OCI-LY7 (cell line): ENCODE data around the gene GNAL. TPM values are rescaled to one million over a fixed set of nuclear protein-coding genes. Genes with fewer than 3 reads are reported as not detected.

ENCODE experiments used
- BruUV-seq: library from RNA; stranded (reverse); fragments of 400-500 nt; replicated peaks from 2 replicates; lab custom pipeline; 2021; lab: Mats Ljungman, UMichigan
- CTCF ChIA-PET: fragments of 300-600 bp; sonication (Branson Sonifier 250); formaldehyde crosslinking; loops from one replicate; lab custom pipeline; 2022; ENCODE audit warnings: antibody characterized with exemption; ENCODE audit not compliant: unreplicated experiment; lab: Charles Lee
- POLR2A ChIA-PET: fragments of 300-600 bp; sonication (Branson Sonifier 250); formaldehyde crosslinking; loops from one replicate; lab custom pipeline; 2022; ENCODE audit warnings: antibody characterized with exemption; lab: Charles Lee
- DNase-seq: peaks from one replicate; pipeline ENCODE4 v3.0.0-alpha.2; 2015; ENCODE audit warnings: low spot score
- H2AFZ ChIP-seq: fragments of 200-600 bp; sonication (generic), shearing (Covaris generic); 2 replicates; pipeline ENCODE4 v1.6.1; 2014; ENCODE audit warnings: mild to moderate bottlenecking, antibody characterized with exemption, low read length, moderate library complexity
- H3K27ac ChIP-seq: fragments of 200-600 bp; sonication (generic); 2 replicates; pipeline ENCODE4 v1.5.1; 2014; ENCODE audit warnings: mixed run types, low read depth, mild to moderate bottlenecking, moderate library complexity, low read length, inconsistent platforms; ENCODE audit not compliant: poor library complexity, severe bottlenecking
- H3K36me3 ChIP-seq: fragments of 200-600 bp; sonication (generic); 2 replicates; pipeline ENCODE4 v1.6.1; 2014; ENCODE audit warnings: mild to moderate bottlenecking, antibody characterized with exemption, low read length, moderate library complexity, mixed read lengths; ENCODE audit not compliant: insufficient read depth
- H3K4me1 ChIP-seq: fragments of 200-600 bp; sonication (generic); 2 replicates; pipeline ENCODE4 v1.5.1; 2014; ENCODE audit warnings: mild to moderate bottlenecking, low read length; ENCODE audit not compliant: insufficient read depth, poor library complexity, severe bottlenecking
- H3K4me2 ChIP-seq: fragments of 200-600 bp; sonication (generic); 2 replicates; pipeline ENCODE4 v1.6.1; 2014; ENCODE audit warnings: mild to moderate bottlenecking, low read length
- H3K4me3 ChIP-seq: fragments of 200-600 bp; sonication (generic); 2 replicates; pipeline ENCODE4 v1.5.1; 2014; ENCODE audit warnings: mild to moderate bottlenecking, low read depth, low read length; ENCODE audit not compliant: poor library complexity, severe bottlenecking
- H3K79me2 ChIP-seq: fragments of 200-600 bp; sonication (generic); 2 replicates; pipeline ENCODE4 v1.6.1; 2016; ENCODE audit warnings: low read depth, mild to moderate bottlenecking, low read length, moderate library complexity, mixed read lengths; ENCODE audit not compliant: insufficient read depth
- H3K9me2 ChIP-seq: fragments of 200-600 bp; sonication (generic); 2 replicates; pipeline ENCODE4 v1.6.1; 2016; ENCODE audit warnings: mild to moderate bottlenecking, low read length, mixed read lengths; ENCODE audit not compliant: insufficient read depth
- H3K9me3 ChIP-seq: fragments of 200-600 bp; sonication (generic); 2 replicates; pipeline ENCODE4 v1.6.1; 2014; ENCODE audit warnings: mild to moderate bottlenecking, mixed run types, low read length, mixed read lengths
- H4K20me1 ChIP-seq: fragments of 200-600 bp; sonication (generic); 2 replicates; pipeline ENCODE4 v1.6.1; 2014; ENCODE audit warnings: mild to moderate bottlenecking, antibody characterized with exemption, low read length, moderate library complexity, mixed read lengths; ENCODE audit not compliant: insufficient read depth
- EZH2phosphoT487 ChIP-seq: fragments of 200-600 bp; sonication (generic); IDR thresholded peaks from 2 replicates; pipeline ENCODE4 v1.6.1; 2018; ENCODE audit warnings: low read depth, borderline replicate concordance, mild to moderate bottlenecking, mixed run types, antibody characterized with exemption, low read length, moderate library complexity, mixed read lengths
- intact Hi-C: fragments of 100-400 bp; cut with micrococcal nuclease; formaldehyde crosslinking; loops from one replicate; pipeline ENCODE4 v1.10.0; 2022; ENCODE audit not compliant: unreplicated experiment
- total RNA-seq, 2 experiments: library from RNA; depleted of rRNA in 1 of 2; stranded (reverse); fragments of >200 nt in 1 of 2; shearing (Covaris generic) in 1 of 2; gene quantifications; 2 replicates each; pipeline ENCODE4 v1.2.3, GENCODE V29; 2014 to 2022
- TF ChIP-seq, protein P1 (sequence below): fragments of 200-600 bp; sonication (generic); conservative IDR thresholded peaks from 2 replicates; pipeline ENCODE4 v1.5.1; 2014; ENCODE audit warnings: mild to moderate bottlenecking, antibody characterized with exemption, low read length, moderate library complexity, mixed read lengths

Gene GNAL
- total RNA-seq, 2 experiments from 2014 or later: 0.03 to 0.25 TPM

DNA sequence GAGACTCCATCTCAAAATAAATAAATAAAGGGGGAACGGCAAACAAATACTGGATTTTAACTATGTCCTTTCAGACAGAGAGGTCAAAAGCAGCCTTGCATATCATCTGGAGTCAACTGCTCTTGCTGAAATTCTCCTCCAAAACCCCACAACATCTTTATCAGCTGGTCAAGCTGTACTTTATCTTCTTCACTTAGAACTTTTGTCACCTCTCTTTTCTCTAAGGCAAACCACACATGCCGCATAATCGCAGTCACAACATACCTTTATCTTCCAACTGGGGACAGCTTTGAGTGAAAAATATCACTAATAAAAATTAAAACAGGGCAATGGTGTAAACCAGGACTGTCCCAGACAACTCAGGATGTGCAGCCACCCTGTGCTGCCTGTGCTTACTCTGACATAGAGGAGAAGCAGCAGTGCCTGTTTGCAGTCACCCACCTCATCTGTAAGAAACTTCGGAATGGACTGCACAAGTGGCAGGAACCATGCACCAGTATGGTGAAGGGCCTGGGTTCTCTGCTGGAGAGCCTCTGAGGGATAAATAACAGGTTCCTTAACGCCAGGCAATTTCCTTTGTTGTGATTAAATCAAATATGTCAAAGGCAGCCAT is 212.9 kb downstream of the GNAL start:
- Histone ChIP-seq H3K27ac (no peak overlapping the region), H4K20me1 (no peaks in the 10 kb centered on the region), H3K4me2 (no peak overlapping the region), H3K79me2 (peaks cover 1% of the 10 kb centered on the region; the same call in 1 of the 2 replicates), H3K4me3 (no peak overlapping the region), H3K9me3 (no peaks in the 10 kb centered on the region), H3K9me2 (no peaks in the 10 kb centered on the region), H3K4me1 (peaks cover 2% of the 10 kb centered on the region), H3K36me3 (peaks cover 21% of the 10 kb centered on the region), H2AFZ (no peak overlapping the region)
- intact Hi-C loops: no loop called here
- CTCF ChIA-PET: no interaction called here
- POLR2A ChIA-PET: interaction anchor here (0.6 kb wide), 1 partner anchor 80 kb away, joined by 3 read pairs; no protein-coding TSS in a partner anchor
- no TSS peak for BruUV-seq
- TF ChIP-seq, protein P1, sequence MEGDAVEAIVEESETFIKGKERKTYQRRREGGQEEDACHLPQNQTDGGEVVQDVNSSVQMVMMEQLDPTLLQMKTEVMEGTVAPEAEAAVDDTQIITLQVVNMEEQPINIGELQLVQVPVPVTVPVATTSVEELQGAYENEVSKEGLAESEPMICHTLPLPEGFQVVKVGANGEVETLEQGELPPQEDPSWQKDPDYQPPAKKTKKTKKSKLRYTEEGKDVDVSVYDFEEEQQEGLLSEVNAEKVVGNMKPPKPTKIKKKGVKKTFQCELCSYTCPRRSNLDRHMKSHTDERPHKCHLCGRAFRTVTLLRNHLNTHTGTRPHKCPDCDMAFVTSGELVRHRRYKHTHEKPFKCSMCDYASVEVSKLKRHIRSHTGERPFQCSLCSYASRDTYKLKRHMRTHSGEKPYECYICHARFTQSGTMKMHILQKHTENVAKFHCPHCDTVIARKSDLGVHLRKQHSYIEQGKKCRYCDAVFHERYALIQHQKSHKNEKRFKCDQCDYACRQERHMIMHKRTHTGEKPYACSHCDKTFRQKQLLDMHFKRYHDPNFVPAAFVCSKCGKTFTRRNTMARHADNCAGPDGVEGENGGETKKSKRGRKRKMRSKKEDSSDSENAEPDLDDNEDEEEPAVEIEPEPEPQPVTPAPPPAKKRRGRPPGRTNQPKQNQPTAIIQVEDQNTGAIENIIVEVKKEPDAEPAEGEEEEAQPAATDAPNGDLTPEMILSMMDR: no peak
- no peak for TF ChIP-seq EZH2phosphoT487
- no peak for DNase-seq

DNA sequence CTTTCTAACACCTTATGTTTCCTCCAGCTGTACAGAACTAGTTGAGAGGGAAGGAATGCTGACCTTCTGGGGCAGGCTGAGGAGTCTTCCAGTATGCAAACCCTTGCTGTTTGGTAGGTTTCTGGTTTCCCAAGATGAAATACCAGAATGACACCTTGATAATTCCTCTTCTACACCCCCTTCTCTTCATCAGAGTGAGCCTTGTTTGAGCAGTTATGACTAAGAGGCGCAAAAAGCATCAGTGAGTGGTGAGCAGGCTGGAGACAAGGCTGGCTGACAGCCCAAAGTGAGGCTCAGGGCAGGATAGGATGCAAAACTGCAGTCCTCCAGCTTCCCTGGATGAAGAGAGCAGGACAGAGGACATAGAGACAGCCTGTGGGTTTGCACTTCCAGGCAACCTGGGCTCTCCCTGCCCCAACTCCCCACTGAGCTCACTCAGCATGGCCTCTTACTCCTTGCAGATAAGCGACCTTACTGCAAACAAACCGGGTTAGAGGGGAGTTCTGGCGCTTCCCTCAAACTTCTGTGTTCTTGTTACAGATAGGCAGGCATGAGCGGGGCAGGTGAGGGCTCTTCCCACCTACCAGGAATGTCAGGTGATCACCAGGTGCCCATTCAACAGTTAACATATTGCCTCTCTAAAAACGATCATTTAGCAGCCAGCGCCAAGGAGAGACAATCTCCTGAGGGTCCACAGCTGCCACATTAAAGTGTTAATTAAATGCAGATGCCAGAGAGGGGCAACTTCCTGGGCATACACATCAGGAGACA is 213.6 kb downstream of the GNAL start:
- Histone ChIP-seq H3K4me1 (peaks cover 8% of the 10 kb centered on the region), H3K9me3 (no peaks in the 10 kb centered on the region), H3K36me3 (peaks cover 21% of the 10 kb centered on the region), H4K20me1 (no peaks in the 10 kb centered on the region), H3K79me2 (peaks cover 9% of the 10 kb centered on the region; the same call in 1 of the 2 replicates), H3K4me2 (no peak overlapping the region), H3K27ac (no peak overlapping the region), H3K9me2 (no peaks in the 10 kb centered on the region), H2AFZ (no peak overlapping the region), H3K4me3 (no peak overlapping the region)
- ChIA-PET CTCF (no interaction called here), POLR2A (no interaction called here)
- TF ChIP-seq, protein P1: no peak
- no peak for TF ChIP-seq EZH2phosphoT487
- DNase-seq: no peak
- BruUV-seq: no TSS peak
- intact Hi-C loops: no loop called here
